Fibroblast of peridontal ligament (primary cell): Measurements from ENCODE around the gene CD27.
"Not testable (repeated sequence)": the region's sequence is repeated elsewhere in the genome, so short reads cannot be mapped to it uniquely, and the experiment has no call there.

Source experiments
- DNase-seq: peaks from one replicate; pipeline ENCODE4 v3.0.0-alpha.2; 2010; ENCODE audit errors: extremely low read depth

The CD27 gene

GRCh38 chr12:6488240-6488639 lies 43.5 kb downstream of the CD27 start:
- no peak for DNase-seq

GRCh38 chr12:6489449-6489848 lies 44.7 kb downstream of the CD27 start:
- no peak for DNase-seq

- not testable (repeated sequence) for DNase-seq
Measured at GRCh38 chr12:6490673-6491072, 45.9 kb downstream of the CD27 start.

- DNase-seq = peak; percentile 90
Measured at GRCh38 chr12:6492838-6493496, 48.2 kb downstream of the CD27 start, which contains the start of gene MRPL51. Gene MRPL51 (minus strand): TSS chr12:6493262. CDS start chr12:6493136, 126 bp downstream.

GRCh38 chr12:6493497-6494257 lies 48.9 kb downstream of the CD27 start, which contains the start of gene NCAPD2:
Gene NCAPD2 (plus strand): TSS chr12:6494102. CDS start chr12:6495099, 997 bp downstream.
- DNase-seq = peak; percentile 93

- no peak for DNase-seq
Measured at GRCh38 chr12:6494258-6494743, 49.5 kb downstream of the CD27 start.

- no peak for DNase-seq
Measured at GRCh38 chr12:6494968-6495367, 50.2 kb downstream of the CD27 start.

GRCh38 chr12:6497291-6497690 lies 52.5 kb downstream of the CD27 start:
- not testable (repeated sequence) for DNase-seq

- DNase-seq = no peak
Measured at GRCh38 chr12:6500466-6500865, 55.7 kb downstream of the CD27 start.
